ENCODE data around the gene ARHGAP35.

- TF ChIP-seq BHLHE40 (IDR thresholded peaks at IDR 0.05; ENCODE audit: borderline replicate concordance) (no peak), ZNF384 (IDR thresholded peaks at IDR 0.05) (no peak), SP1 (IDR thresholded peaks at IDR 0.05) (no peak), NFRKB (IDR thresholded peaks at IDR 0.05) (no peak), L3MBTL2 (conservative IDR thresholded peaks at IDR 0.05) (no peak), FOXK2 (IDR thresholded peaks at IDR 0.05) (no peak), SUZ12 (IDR thresholded peaks at IDR 0.05) (no peak), TARDBP (IDR thresholded peaks at IDR 0.05) (no peak), ELF4 (IDR thresholded peaks at IDR 0.05) (no peak), HDGF (IDR thresholded peaks at IDR 0.05; ENCODE audit: borderline replicate concordance) (no peak), ARNT (IDR thresholded peaks at IDR 0.05) (no peak), CTBP1 (IDR thresholded peaks at IDR 0.05; ENCODE audit: borderline replicate concordance) (no peak)
Measured at GRCh38 chr19:46878613-46879375, 18.0 kb downstream of the ARHGAP35 start.
